ENCODE results near the gene CDK5R2.
A peak's percentile ranks its signal among the peaks of the same experiment; 100 is the strongest.
"Not testable (repeated sequence)": the region's sequence is repeated elsewhere in the genome, so short reads cannot be mapped to it uniquely, and the experiment has no call there.

Gene CDK5R2

DNA sequence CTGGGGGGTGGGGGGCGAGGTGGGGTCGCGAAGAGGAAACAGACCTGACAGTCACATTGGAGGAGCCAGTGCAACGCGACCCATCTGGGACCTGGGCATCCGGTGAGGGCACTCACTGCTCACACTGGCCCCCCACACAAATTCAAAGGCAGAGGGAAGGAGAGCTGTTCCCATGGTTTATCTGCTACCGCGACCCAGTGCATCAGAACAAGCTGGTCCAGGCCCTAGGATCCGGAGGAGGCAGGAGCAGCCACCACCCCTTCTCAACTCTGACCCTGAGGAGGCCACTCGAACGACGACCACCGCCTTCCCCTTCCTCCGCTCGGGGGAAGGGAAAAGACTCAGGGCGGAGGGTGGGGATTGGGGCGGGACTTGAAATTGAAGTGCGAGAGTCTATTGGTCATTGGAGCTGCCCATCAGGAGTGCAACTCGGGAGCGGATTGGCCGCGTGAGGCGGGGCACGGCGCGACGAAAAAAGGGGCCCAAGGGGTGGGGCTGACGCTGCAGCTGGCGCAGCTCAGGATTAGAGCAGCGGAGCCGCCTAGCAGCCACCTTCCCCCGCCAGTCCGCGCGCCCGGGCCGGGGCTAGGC is at the start of gene CDK5R2:
CDK5R2 (plus strand) TSS at position 526 of the 591 bp plus-strand sequence. CDS start 155 bp downstream, outside the sequence.
- peak; percentile 46 to 64 for DNase-seq (ENCODE audit: low read depth in 1 of 2, low spot score in 1 of 2)

- no peak for DNase-seq (ENCODE audit: low read depth in 1 of 2, low spot score in 1 of 2)
Observed at GRCh38 chr2:218910741-218911140, 48.7 kb upstream of the CDK5R2 start.

- no peak for DNase-seq (ENCODE audit: low read depth in 1 of 2, low spot score in 1 of 2)
Observed at GRCh38 chr2:218920504-218920903, 39.0 kb upstream of the CDK5R2 start.

DNA sequence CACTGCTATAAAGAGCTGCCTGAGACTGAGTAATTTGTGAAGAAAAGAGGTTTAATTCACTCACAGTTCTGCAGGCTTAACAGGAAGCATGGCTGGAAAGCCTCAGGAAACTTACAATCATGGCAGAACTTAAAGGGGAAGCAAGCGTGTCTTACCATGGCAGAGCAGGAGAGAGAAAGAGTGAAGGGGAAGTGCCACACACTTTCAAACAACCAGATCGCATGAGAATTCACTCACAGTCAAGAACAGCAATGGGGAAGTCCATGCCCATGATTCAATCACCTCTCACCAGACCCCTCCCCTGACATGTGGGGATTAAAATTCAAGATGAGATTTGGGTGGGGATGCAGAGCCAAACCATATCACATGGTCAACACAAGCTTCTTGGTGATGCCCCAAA is 34.7 kb upstream of the CDK5R2 start:
- DNase-seq (ENCODE audit: low read depth in 1 of 2, low spot score in 1 of 2): no peak

- no peak for DNase-seq (ENCODE audit: low read depth in 1 of 2, low spot score in 1 of 2)
Observed at GRCh38 chr2:218925434-218925833, 34.0 kb upstream of the CDK5R2 start.

GRCh38 chr2:218927422-218927821 is 32.0 kb upstream of the CDK5R2 start:
- DNase-seq (ENCODE audit: low read depth in 1 of 2, low spot score in 1 of 2): no peak

- no peak for DNase-seq (ENCODE audit: low read depth in 1 of 2, low spot score in 1 of 2)
Observed at GRCh38 chr2:218927876-218928275, 31.6 kb upstream of the CDK5R2 start.

- not testable (repeated sequence) for DNase-seq (ENCODE audit: low read depth in 1 of 2, low spot score in 1 of 2)
Observed at GRCh38 chr2:218930488-218930887, 29.0 kb upstream of the CDK5R2 start.

DNA sequence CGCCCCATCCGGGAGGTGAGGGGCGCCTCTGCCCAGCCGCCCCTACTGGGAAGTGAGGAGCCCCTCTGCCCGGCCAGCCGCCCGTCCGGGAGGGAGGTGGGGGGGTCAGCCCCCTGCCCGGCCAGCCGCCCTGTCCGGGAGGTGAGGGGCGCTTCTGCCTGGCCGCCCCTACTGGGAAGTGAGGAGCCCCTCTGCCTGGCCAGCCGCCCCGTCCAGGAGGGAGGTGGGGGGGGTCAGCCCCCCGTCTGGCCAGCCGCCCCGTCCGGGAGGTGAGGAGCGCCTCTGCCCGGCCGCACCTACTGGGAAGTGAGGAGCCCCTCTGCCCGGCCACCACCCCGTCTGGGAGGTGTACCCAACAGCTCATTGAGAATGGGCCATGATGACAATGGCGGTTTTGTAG is 27.7 kb upstream of the CDK5R2 start:
- not testable (repeated sequence) for DNase-seq (ENCODE audit: low read depth in 1 of 2, low spot score in 1 of 2)

- DNase-seq (ENCODE audit: low read depth in 1 of 2, low spot score in 1 of 2): no peak
Observed at GRCh38 chr2:218944759-218945404, 14.6 kb upstream of the CDK5R2 start.

- DNase-seq (ENCODE audit: low read depth in 1 of 2, low spot score in 1 of 2): no peak
Observed at GRCh38 chr2:218946621-218947020, 12.8 kb upstream of the CDK5R2 start.

DNA sequence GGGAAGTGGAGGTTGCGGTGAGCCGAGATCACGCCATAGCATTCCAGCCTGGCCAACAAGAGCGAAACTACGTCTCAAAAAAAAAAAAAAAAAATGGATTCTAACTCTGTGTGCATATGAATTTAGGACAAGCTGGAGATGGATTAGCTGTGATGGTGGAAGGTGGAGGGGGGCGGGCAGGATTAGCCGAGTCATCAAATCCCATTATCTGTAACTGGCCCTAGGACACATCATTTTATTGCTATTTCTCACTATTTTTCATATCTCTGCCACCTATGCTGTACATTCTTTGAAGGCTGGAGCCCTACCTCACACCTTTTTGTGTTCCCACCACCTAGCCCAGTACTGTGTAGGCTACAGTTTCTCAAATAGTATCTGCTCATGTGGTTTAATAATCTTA is 7.3 kb upstream of the CDK5R2 start:
- DNase-seq (ENCODE audit: low read depth in 1 of 2, low spot score in 1 of 2): no peak

GRCh38 chr2:218953366-218953954 is 6.0 kb upstream of the CDK5R2 start:
- no peak for DNase-seq (ENCODE audit: low read depth in 1 of 2, low spot score in 1 of 2)

- DNase-seq (ENCODE audit: low read depth in 1 of 2, low spot score in 1 of 2): no peak
Observed at GRCh38 chr2:218954541-218955300, 4.7 kb upstream of the CDK5R2 start.

DNA sequence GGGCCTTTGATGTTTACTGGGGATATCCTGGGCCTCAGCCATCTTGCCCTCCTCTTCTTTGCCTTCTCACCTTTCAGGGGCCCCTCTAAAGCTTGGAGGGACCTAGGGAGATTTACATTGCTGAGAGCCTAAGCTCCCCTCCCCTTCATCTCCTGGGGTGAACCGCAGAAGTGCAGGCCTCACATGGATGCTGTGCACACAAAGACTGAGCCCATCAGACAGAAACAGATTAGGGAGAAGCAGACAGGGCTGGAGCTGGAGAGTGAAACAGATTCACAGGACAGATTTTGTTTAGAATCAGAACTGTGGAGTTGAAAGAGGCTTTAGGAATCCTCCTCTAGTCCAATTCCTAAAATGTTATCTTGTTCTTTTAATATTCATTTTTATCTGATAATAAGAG is 3.4 kb upstream of the CDK5R2 start:
- DNase-seq (ENCODE audit: low read depth in 1 of 2, low spot score in 1 of 2): no peak

- DNase-seq (ENCODE audit: low read depth in 1 of 2, low spot score in 1 of 2): no peak
Observed at GRCh38 chr2:218957671-218958070, 1.8 kb upstream of the CDK5R2 start.

DNA sequence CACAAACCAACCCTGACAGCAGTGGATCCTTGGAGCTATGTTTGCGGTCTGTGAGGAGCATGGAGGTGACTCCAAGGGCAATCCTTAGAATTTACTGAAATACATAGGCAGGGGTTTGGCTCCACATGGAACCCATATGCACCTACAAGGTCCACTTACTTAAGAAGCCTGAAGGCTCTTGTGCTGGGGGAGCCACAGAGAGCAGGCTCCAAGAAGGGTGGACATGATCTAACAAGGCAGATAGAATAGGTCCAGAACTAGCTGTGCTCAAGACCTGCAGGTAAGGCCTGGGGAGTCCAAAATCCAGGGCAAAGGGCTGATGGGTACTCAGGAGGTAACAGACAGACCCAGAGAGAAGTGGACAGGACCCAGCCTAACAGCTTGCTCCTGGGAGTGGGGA is 1.2 kb upstream of the CDK5R2 start:
- no peak for DNase-seq (ENCODE audit: low read depth in 1 of 2, low spot score in 1 of 2)

DNA sequence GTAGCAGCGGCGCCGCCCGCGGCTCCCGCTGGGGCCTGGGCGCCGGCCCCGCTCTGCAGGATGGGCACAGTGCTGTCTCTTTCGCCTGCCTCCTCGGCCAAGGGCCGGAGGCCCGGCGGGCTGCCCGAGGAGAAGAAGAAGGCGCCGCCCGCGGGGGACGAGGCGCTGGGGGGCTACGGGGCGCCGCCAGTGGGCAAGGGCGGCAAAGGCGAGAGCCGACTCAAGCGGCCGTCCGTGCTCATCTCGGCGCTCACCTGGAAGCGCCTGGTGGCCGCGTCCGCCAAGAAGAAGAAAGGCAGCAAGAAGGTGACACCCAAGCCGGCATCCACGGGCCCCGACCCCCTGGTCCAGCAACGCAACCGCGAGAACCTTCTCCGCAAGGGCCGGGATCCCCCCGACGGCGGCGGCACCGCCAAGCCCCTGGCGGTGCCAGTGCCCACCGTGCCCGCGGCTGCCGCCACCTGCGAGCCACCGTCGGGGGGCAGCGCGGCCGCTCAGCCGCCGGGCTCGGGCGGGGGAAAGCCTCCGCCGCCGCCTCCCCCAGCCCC is 369 bp downstream of the CDK5R2 start:
- DNase-seq (ENCODE audit: low read depth in 1 of 2, low spot score in 1 of 2): no peak

DNA sequence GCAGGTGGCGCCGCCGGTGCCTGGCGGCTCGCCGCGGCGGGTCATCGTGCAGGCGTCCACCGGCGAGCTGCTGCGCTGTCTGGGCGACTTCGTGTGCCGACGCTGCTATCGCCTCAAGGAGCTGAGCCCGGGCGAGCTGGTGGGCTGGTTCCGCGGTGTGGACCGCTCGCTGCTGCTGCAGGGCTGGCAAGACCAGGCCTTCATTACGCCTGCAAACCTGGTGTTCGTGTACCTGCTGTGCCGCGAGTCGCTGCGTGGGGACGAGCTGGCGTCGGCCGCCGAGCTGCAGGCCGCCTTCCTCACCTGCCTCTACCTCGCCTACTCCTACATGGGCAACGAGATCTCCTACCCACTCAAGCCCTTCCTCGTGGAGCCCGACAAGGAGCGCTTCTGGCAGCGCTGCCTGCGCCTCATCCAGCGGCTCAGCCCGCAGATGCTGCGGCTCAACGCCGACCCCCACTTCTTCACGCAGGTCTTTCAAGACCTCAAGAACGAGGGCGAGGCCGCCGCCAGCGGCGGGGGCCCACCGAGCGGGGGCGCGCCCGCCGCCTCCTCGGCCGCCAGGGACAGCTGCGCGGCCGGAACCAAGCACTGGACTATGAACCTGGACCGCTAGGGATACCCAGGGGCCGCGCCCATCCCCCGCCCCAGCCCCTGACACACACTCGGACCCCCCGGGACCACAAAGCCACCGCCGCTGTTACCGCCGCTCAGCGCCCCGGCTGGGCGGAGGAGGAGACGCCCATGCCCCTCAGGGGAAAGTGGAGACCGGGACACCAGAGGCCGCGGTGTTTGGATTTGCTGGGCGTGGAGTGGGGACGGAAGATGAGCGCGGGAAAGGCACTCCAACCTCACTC is 1.1 kb downstream of the CDK5R2 start:
- DNase-seq (ENCODE audit: low read depth in 1 of 2, low spot score in 1 of 2): no peak

GRCh38 chr2:218961229-218961628 is 1.8 kb downstream of the CDK5R2 start:
- DNase-seq (ENCODE audit: low read depth in 1 of 2, low spot score in 1 of 2): no peak
